HG02763 (cell line): ENCODE data around the gene LRCH1.

ENCODE experiments used
- ATAC-seq: cut with Tn5 transposase; IDR thresholded peaks from one replicate; pipeline ENCODE4 v1.9.1; 2021; ENCODE audit warnings: mild to moderate bottlenecking, moderate library complexity; ENCODE audit not compliant: unreplicated experiment

The LRCH1 gene

GRCh38 chr13:46612267-46612666, 59.3 kb downstream of the LRCH1 start:
- no peak for ATAC-seq

GRCh38 chr13:46613409-46614049, 60.6 kb downstream of the LRCH1 start:
- ATAC-seq, result no peak

- no peak for ATAC-seq
These were observed 61.6 kb downstream of the LRCH1 start for GRCh38 chr13:46614582-46614981.

- ATAC-seq, result no peak
These were observed 63.0 kb downstream of the LRCH1 start for GRCh38 chr13:46615888-46616531.

- ATAC-seq, result no peak
These were observed 64.3 kb downstream of the LRCH1 start for GRCh38 chr13:46617229-46617721.

GRCh38 chr13:46617885-46618284, 64.9 kb downstream of the LRCH1 start:
- ATAC-seq, result no peak

- no peak for ATAC-seq
These were observed 65.8 kb downstream of the LRCH1 start for GRCh38 chr13:46618694-46619254.

- no peak for ATAC-seq
These were observed 67.1 kb downstream of the LRCH1 start for GRCh38 chr13:46620029-46620428.

GRCh38 chr13:46620471-46620870, 67.5 kb downstream of the LRCH1 start:
- no peak for ATAC-seq

- ATAC-seq, result no peak
These were observed 68.2 kb downstream of the LRCH1 start for GRCh38 chr13:46621133-46621532.

GRCh38 chr13:46621792-46622629, 69.0 kb downstream of the LRCH1 start:
- ATAC-seq, result no peak

GRCh38 chr13:46622630-46623256, 69.8 kb downstream of the LRCH1 start:
- no peak for ATAC-seq

- no peak for ATAC-seq
These were observed 71.4 kb downstream of the LRCH1 start for GRCh38 chr13:46624353-46624752.

GRCh38 chr13:46624821-46625220, 71.9 kb downstream of the LRCH1 start:
- no peak for ATAC-seq

GRCh38 chr13:46627462-46627861, 74.5 kb downstream of the LRCH1 start:
- no peak for ATAC-seq

- ATAC-seq, result no peak
These were observed 75.8 kb downstream of the LRCH1 start for GRCh38 chr13:46628622-46629365.

GRCh38 chr13:46629811-46630413, 76.9 kb downstream of the LRCH1 start:
- no peak for ATAC-seq

- no peak for ATAC-seq
These were observed 77.6 kb downstream of the LRCH1 start for GRCh38 chr13:46630431-46631178.

GRCh38 chr13:46631179-46631542, 78.2 kb downstream of the LRCH1 start:
- no peak for ATAC-seq
